Trophoblast cell (in vitro differentiated cells and primary cell): ENCODE results near the gene MARCHF2.

Experiments
- DNase-seq, 2 donors: peaks; one replicate each; pipeline ENCODE4 v3.0.0-alpha.2; 2016
- H2AFZ ChIP-seq: 2 replicates; pipeline ENCODE4 v1.6.1; 2013; ENCODE audit warnings: low read length, moderate library complexity, mild to moderate bottlenecking; ENCODE audit not compliant: insufficient read depth, poor library complexity
- H2AK5ac ChIP-seq: 2 replicates; pipeline ENCODE4 v1.6.1; 2013; ENCODE audit warnings: mild to moderate bottlenecking, low read length
- H2BK120ac ChIP-seq: 2 replicates; pipeline ENCODE4 v1.6.1; 2013; ENCODE audit warnings: low read length, mild to moderate bottlenecking, moderate library complexity; ENCODE audit not compliant: insufficient read depth, poor library complexity
- H2BK12ac ChIP-seq: 2 replicates; pipeline ENCODE4 v1.6.1; 2013; ENCODE audit warnings: mild to moderate bottlenecking, low read length, moderate library complexity
- H2BK5ac ChIP-seq: 2 replicates; pipeline ENCODE4 v1.6.1; 2013; ENCODE audit warnings: low read length, low read depth, moderate library complexity, mild to moderate bottlenecking; ENCODE audit not compliant: poor library complexity
- H3K14ac ChIP-seq: 2 replicates; pipeline ENCODE4 v1.6.1; 2013; ENCODE audit warnings: mild to moderate bottlenecking, low read length
- H3K18ac ChIP-seq: 2 replicates; pipeline ENCODE4 v1.6.1; 2013; ENCODE audit warnings: mild to moderate bottlenecking, low read length
- H3K23ac ChIP-seq: 2 replicates; pipeline ENCODE4 v1.6.1; 2013; ENCODE audit warnings: low read length
- H3K27ac ChIP-seq: 2 replicates; pipeline ENCODE4 v1.5.1; 2013; ENCODE audit warnings: low read depth, mild to moderate bottlenecking, inconsistent platforms, low read length, moderate library complexity
- H3K27me3 ChIP-seq: 2 replicates; pipeline ENCODE4 v1.6.1; 2013; ENCODE audit warnings: inconsistent platforms, mild to moderate bottlenecking, low read length, moderate library complexity; ENCODE audit not compliant: insufficient read depth
- H3K36me3 ChIP-seq, 2 experiments: 1 replicate in 1 of 2; 2 replicates in 1 of 2; pipeline ENCODE4 v1.6.1; 2013; ENCODE audit warnings: low read length in 2 of 2, mild to moderate bottlenecking in 2 of 2, moderate library complexity in 1 of 2; ENCODE audit not compliant: insufficient read depth in 2 of 2, control insufficient read depth in 1 of 2
- H3K4ac ChIP-seq: 2 replicates; pipeline ENCODE4 v1.6.1; 2013; ENCODE audit warnings: low read depth, mild to moderate bottlenecking, low read length, moderate library complexity
- H3K4me1 ChIP-seq, 2 experiments: 1 replicate in 1 of 2; 2 replicates in 1 of 2; pipeline ENCODE4 v1.6.1; 2013; ENCODE audit warnings: low read length in 2 of 2, mild to moderate bottlenecking in 2 of 2, moderate library complexity in 1 of 2; ENCODE audit not compliant: insufficient read depth in 2 of 2, control insufficient read depth in 1 of 2
- H3K4me2 ChIP-seq: 2 replicates; pipeline ENCODE4 v1.6.1; 2013; ENCODE audit warnings: inconsistent platforms, mild to moderate bottlenecking, low read length, moderate library complexity
- H3K4me3 ChIP-seq: 2 replicates; pipeline ENCODE4 v1.5.1; 2013; ENCODE audit warnings: mild to moderate bottlenecking, low read depth, low read length, inconsistent platforms
- H3K79me1 ChIP-seq: one replicate; pipeline ENCODE4 v1.6.1; 2013; ENCODE audit warnings: low read length
- H3K79me2 ChIP-seq: 2 replicates; pipeline ENCODE4 v1.6.1; 2013; ENCODE audit warnings: low read length, mild to moderate bottlenecking; ENCODE audit not compliant: control insufficient read depth, insufficient read depth, poor library complexity
- H3K9ac ChIP-seq: 2 replicates; pipeline ENCODE4 v1.6.1; 2013; ENCODE audit warnings: mild to moderate bottlenecking, low read length
- H3K9me3 ChIP-seq: 2 replicates; pipeline ENCODE4 v1.6.1; 2013; ENCODE audit warnings: low read depth, mild to moderate bottlenecking, control low read depth, inconsistent platforms, low read length; ENCODE audit not compliant: insufficient read depth
- H4K12ac ChIP-seq: 2 replicates; pipeline ENCODE4 v1.6.1; 2013; ENCODE audit warnings: low read depth, mild to moderate bottlenecking, low read length, moderate library complexity
- H4K8ac ChIP-seq: 2 replicates; pipeline ENCODE4 v1.6.1; 2013; ENCODE audit warnings: low read depth, mild to moderate bottlenecking, low read length, moderate library complexity
- H4K91ac ChIP-seq: one replicate; pipeline ENCODE4 v1.6.1; 2013; ENCODE audit warnings: low read depth, mild to moderate bottlenecking, low read length, moderate library complexity
- WGBS: extraction: QIAGEN DNeasy Blood & Tissue Kit; methylation state at CpG from one replicate; pipeline ENCODE4 v1.1.7; 2013; ENCODE audit warnings: missing lambda C conversion rate; ENCODE audit not compliant: insufficient read length, insufficient coverage; ENCODE audit errors: extremely low coverage; 5-methylcytosine and 5-hydroxymethylcytosine counted together

MARCHF2 gene

GRCh38 chr19:8429044-8429443, 15.9 kb downstream of the MARCHF2 start:
- no peaks in the 10 kb centered on the region for H3K27me3 ChIP-seq
- no peak for DNase-seq
- H3K4me2 ChIP-seq, result no peak overlapping the region
- H2BK120ac ChIP-seq, result no peak overlapping the region
- H3K4me1 ChIP-seq, result peaks cover 8% of the 10 kb centered on the region in 2 experiments
- H3K9ac ChIP-seq, result no peak overlapping the region
- no peak overlapping the region for H3K23ac ChIP-seq
- peaks cover 4% of the 10 kb centered on the region for H3K79me1 ChIP-seq
- H4K8ac ChIP-seq, result no peak overlapping the region
- no peak overlapping the region for H4K91ac ChIP-seq
- no peaks in the 10 kb centered on the region for H3K36me3 ChIP-seq
- no peak overlapping the region for H3K4me3 ChIP-seq
- no peak overlapping the region for H2BK5ac ChIP-seq
- no peak overlapping the region for H4K12ac ChIP-seq
- H3K9me3 ChIP-seq, result no peaks in the 10 kb centered on the region
- no peak overlapping the region for H3K18ac ChIP-seq
- H3K27ac ChIP-seq, result no peak overlapping the region
- no peak overlapping the region for H2AK5ac ChIP-seq
- H2BK12ac ChIP-seq, result no peak overlapping the region
- H3K14ac ChIP-seq, result no peak overlapping the region
- no peak overlapping the region for H3K4ac ChIP-seq
- H2AFZ ChIP-seq, result no peak overlapping the region
- WGBS, result no CpG with 5 or more reads among the region's 6 CpGs
- H3K79me2 ChIP-seq, result no peaks in the 10 kb centered on the region

DNA sequence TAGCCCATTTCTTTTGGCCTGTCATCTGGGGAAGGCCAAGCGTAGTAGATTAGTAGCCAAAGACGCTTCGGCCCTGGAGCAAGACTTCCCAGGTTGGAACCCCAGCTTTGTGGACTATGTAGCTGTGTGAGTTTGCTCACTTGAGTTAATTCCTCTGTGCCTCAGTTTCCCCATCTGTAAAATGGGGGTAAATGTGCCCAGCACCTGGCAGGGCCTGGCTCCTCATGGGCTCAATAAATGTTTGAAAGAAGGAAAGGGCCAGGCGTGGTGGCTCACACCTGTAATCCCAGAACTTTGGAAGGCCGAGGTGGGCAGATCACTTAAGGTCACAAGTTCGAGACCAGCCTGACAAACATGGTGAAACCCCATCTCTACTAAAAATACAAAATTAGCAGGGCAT, 16.7 kb downstream of the MARCHF2 start:
- Histone ChIP-seq H4K12ac (no peak overlapping the region), H3K23ac (no peak overlapping the region), H3K18ac (no peak overlapping the region), H2BK12ac (no peak overlapping the region), H3K4me1 (peaks cover under 1 to 1% of the 10 kb centered on the region in 2 experiments), H3K36me3 (no peaks in the 10 kb centered on the region), H2AFZ (no peak overlapping the region), H3K79me1 (no peaks in the 10 kb centered on the region), H3K27ac (no peak overlapping the region), H3K9ac (no peak overlapping the region), H3K14ac (no peak overlapping the region), H3K9me3 (no peaks in the 10 kb centered on the region), H3K4ac (no peak overlapping the region), H3K79me2 (no peaks in the 10 kb centered on the region), H3K4me2 (no peak overlapping the region), H2AK5ac (no peak overlapping the region), H2BK5ac (no peak overlapping the region), H4K8ac (no peak overlapping the region), H3K27me3 (no peaks in the 10 kb centered on the region), H4K91ac (no peak overlapping the region), H3K4me3 (no peak overlapping the region), H2BK120ac (no peak overlapping the region)
- WGBS, result no CpG with 5 or more reads among the region's 6 CpGs
- no peak for DNase-seq

DNA sequence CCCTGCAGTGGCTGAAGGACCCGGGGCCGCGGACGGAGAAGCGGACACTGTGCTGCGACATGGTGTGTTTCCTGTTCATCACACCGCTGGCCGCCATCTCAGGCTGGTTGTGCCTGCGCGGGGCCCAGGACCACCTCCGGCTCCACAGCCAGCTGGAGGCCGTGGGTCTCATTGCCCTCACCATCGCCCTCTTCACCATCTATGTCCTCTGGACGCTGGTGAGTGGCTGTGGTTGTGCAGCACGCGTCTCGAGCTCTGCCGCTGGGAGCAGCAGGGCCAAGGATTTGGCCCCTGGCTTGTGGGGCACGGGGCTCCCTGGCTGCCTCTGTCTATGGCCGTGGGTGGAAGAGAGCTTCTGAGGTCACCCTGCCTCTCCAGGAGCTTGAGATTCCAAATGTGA, 17.5 kb downstream of the MARCHF2 start:
- no peak overlapping the region for H2AK5ac ChIP-seq
- H4K91ac ChIP-seq, result no peak overlapping the region
- H3K79me2 ChIP-seq, result no peaks in the 10 kb centered on the region
- H3K27ac ChIP-seq, result no peak overlapping the region
- no peak overlapping the region for H3K4ac ChIP-seq
- H3K23ac ChIP-seq, result no peak overlapping the region
- H3K4me1 ChIP-seq, result no peaks in the 10 kb centered on the region
- no peaks in the 10 kb centered on the region for H3K27me3 ChIP-seq
- no peak overlapping the region for H3K4me2 ChIP-seq
- no peak overlapping the region for H3K14ac ChIP-seq
- no peaks in the 10 kb centered on the region for H3K36me3 ChIP-seq
- H4K8ac ChIP-seq, result no peak overlapping the region
- no peaks in the 10 kb centered on the region for H3K79me1 ChIP-seq
- H3K9me3 ChIP-seq, result no peaks in the 10 kb centered on the region
- no peak overlapping the region for H3K4me3 ChIP-seq
- no peak for DNase-seq
- H2BK5ac ChIP-seq, result no peak overlapping the region
- H2AFZ ChIP-seq, result no peak overlapping the region
- H4K12ac ChIP-seq, result no peak overlapping the region
- no peak overlapping the region for H2BK12ac ChIP-seq
- WGBS, result no CpG with 5 or more reads among the region's 20 CpGs
- H3K9ac ChIP-seq, result no peak overlapping the region
- H2BK120ac ChIP-seq, result no peak overlapping the region
- H3K18ac ChIP-seq, result no peak overlapping the region

- Histone ChIP-seq H4K12ac (no peak overlapping the region), H3K4me1 (no peaks in the 10 kb centered on the region), H4K8ac (no peak overlapping the region), H2AK5ac (no peak overlapping the region), H3K79me1 (no peaks in the 10 kb centered on the region), H3K4ac (no peak overlapping the region), H3K27me3 (no peaks in the 10 kb centered on the region), H3K4me3 (no peak overlapping the region), H4K91ac (no peak overlapping the region), H3K9ac (no peak overlapping the region), H2BK12ac (no peak overlapping the region), H2BK5ac (no peak overlapping the region), H3K4me2 (no peak overlapping the region), H3K36me3 (no peaks in the 10 kb centered on the region), H3K14ac (no peak overlapping the region), H3K79me2 (no peaks in the 10 kb centered on the region), H2BK120ac (no peak overlapping the region), H3K27ac (no peak overlapping the region), H3K23ac (no peak overlapping the region), H3K9me3 (no peaks in the 10 kb centered on the region), H3K18ac (no peak overlapping the region), H2AFZ (no peak overlapping the region)
- no CpG with 5 or more reads among the region's 12 CpGs for WGBS
- peak in 1 of 2 donors; percentile 74 for DNase-seq
Observed at GRCh38 chr19:8438236-8438635, 25.1 kb downstream of the MARCHF2 start.
